Liver (tissue), 3 donors: Measurements from ENCODE around the gene SPATA16.

ENCODE experiments used
- EGR1 ChIP-seq, 2 donors: IDR thresholded peaks; 2 replicates each; pipeline ENCODE4 v1.6.1; 2016 to 2018; ENCODE audit warnings: antibody characterized with exemption in 2 of 2, low read depth in 2 of 2
- FOXA1 ChIP-seq: IDR thresholded peaks from 2 replicates; pipeline ENCODE4 v1.6.1; 2016; ENCODE audit warnings: antibody characterized with exemption
- GABPA ChIP-seq, 2 donors: IDR thresholded peaks in 1 of 2; conservative IDR thresholded peaks in 1 of 2; 2 replicates each; pipeline ENCODE4 v1.6.1; 2016; ENCODE audit warnings: antibody characterized with exemption in 2 of 2, mild to moderate bottlenecking in 1 of 2, moderate library complexity in 1 of 2
- HNF4A ChIP-seq, 2 donors: conservative IDR thresholded peaks; 2 replicates each; pipeline ENCODE4 v1.6.1; 2016; ENCODE audit warnings: antibody characterized with exemption in 2 of 2, mild to moderate bottlenecking in 2 of 2
- HNF4G ChIP-seq: IDR thresholded peaks from 2 replicates; pipeline ENCODE4 v1.6.1; 2016; ENCODE audit warnings: antibody characterized with exemption
- RAD21 ChIP-seq, 2 donors: IDR thresholded peaks; 2 replicates each; pipeline ENCODE4 v1.6.1; 2016; ENCODE audit warnings: antibody characterized with exemption in 2 of 2, mild to moderate bottlenecking in 2 of 2
- RXRA ChIP-seq, 2 donors: IDR thresholded peaks; 2 replicates each; pipeline ENCODE4 v1.6.1; 2017 to 2018; ENCODE audit warnings: antibody characterized with exemption in 2 of 2, mild to moderate bottlenecking in 1 of 2
- SP1 ChIP-seq: IDR thresholded peaks from 2 replicates; pipeline ENCODE4 v1.6.1; 2018; ENCODE audit warnings: antibody characterized with exemption, mild to moderate bottlenecking
- TAF1 ChIP-seq: conservative IDR thresholded peaks from 2 replicates; pipeline ENCODE4 v1.6.1; 2016; ENCODE audit warnings: antibody characterized with exemption, mild to moderate bottlenecking
- YY1 ChIP-seq: IDR thresholded peaks from 2 replicates; pipeline ENCODE4 v1.6.1; 2016; ENCODE audit warnings: antibody characterized with exemption, mild to moderate bottlenecking
- TF ChIP-seq, protein P1 (sequence below): fragments of 150-350 bp; IDR thresholded peaks from 2 replicates; pipeline ENCODE4 v1.5.1; 2017; ENCODE audit warnings: improper control_type of control experiment, low read depth, low read length; ENCODE audit not compliant: missing input control
- TF ChIP-seq, protein P2 (sequence below): IDR thresholded peaks from 2 replicates; pipeline ENCODE4 v1.6.1; 2016; ENCODE audit warnings: antibody characterized with exemption, mild to moderate bottlenecking
- TF ChIP-seq, protein P3 (sequence below): IDR thresholded peaks from 2 replicates; pipeline ENCODE4 v1.6.1; 2016; ENCODE audit warnings: antibody characterized with exemption
- TF ChIP-seq, protein P4 (sequence below): IDR thresholded peaks from 2 replicates; pipeline ENCODE4 v1.6.1; 2016; ENCODE audit warnings: antibody characterized with exemption
- donor health status: healthy.
- donor health status: healthy.

DNA sequence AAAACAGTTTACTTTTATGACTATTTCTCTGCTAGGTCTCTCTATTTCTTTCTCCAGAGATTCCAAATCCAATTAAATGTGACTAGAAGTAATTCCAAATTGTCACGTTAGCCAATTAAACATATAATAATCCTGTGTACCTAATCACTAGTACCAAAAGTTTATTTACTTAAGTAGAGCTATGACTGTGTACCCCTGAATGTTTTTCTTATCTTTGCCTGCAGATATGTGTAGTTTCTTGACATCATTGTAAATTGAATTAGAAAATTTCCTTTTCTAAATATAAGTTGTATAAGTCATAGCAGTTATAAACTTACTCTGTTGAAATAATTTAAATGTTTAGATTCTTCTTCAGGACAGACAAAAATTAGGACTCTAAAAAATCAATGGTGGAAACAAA lies 163.3 kb downstream of the SPATA16 start:
- TF ChIP-seq, protein P1, sequence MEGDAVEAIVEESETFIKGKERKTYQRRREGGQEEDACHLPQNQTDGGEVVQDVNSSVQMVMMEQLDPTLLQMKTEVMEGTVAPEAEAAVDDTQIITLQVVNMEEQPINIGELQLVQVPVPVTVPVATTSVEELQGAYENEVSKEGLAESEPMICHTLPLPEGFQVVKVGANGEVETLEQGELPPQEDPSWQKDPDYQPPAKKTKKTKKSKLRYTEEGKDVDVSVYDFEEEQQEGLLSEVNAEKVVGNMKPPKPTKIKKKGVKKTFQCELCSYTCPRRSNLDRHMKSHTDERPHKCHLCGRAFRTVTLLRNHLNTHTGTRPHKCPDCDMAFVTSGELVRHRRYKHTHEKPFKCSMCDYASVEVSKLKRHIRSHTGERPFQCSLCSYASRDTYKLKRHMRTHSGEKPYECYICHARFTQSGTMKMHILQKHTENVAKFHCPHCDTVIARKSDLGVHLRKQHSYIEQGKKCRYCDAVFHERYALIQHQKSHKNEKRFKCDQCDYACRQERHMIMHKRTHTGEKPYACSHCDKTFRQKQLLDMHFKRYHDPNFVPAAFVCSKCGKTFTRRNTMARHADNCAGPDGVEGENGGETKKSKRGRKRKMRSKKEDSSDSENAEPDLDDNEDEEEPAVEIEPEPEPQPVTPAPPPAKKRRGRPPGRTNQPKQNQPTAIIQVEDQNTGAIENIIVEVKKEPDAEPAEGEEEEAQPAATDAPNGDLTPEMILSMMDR: no peak
- TF ChIP-seq TAF1 (no peak), EGR1 (IDR thresholded peaks at IDR 0.05; ENCODE audit: low read depth in 2 of 2) (no peak), RXRA (IDR thresholded peaks at IDR 0.05) (no peak), HNF4A (conservative IDR thresholded peaks at IDR 0.05) (no peak), FOXA1 (no peak), GABPA (IDR thresholded peaks at IDR 0.05 in 1 of 2, conservative IDR thresholded peaks at IDR 0.05 in 1 of 2) (no peak), SP1 (no peak), RAD21 (IDR thresholded peaks at IDR 0.05) (no peak), YY1 (no peak), HNF4G (no peak)
- TF ChIP-seq, protein P2, sequence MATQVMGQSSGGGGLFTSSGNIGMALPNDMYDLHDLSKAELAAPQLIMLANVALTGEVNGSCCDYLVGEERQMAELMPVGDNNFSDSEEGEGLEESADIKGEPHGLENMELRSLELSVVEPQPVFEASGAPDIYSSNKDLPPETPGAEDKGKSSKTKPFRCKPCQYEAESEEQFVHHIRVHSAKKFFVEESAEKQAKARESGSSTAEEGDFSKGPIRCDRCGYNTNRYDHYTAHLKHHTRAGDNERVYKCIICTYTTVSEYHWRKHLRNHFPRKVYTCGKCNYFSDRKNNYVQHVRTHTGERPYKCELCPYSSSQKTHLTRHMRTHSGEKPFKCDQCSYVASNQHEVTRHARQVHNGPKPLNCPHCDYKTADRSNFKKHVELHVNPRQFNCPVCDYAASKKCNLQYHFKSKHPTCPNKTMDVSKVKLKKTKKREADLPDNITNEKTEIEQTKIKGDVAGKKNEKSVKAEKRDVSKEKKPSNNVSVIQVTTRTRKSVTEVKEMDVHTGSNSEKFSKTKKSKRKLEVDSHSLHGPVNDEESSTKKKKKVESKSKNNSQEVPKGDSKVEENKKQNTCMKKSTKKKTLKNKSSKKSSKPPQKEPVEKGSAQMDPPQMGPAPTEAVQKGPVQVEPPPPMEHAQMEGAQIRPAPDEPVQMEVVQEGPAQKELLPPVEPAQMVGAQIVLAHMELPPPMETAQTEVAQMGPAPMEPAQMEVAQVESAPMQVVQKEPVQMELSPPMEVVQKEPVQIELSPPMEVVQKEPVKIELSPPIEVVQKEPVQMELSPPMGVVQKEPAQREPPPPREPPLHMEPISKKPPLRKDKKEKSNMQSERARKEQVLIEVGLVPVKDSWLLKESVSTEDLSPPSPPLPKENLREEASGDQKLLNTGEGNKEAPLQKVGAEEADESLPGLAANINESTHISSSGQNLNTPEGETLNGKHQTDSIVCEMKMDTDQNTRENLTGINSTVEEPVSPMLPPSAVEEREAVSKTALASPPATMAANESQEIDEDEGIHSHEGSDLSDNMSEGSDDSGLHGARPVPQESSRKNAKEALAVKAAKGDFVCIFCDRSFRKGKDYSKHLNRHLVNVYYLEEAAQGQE: no peak
- TF ChIP-seq, protein P3, sequence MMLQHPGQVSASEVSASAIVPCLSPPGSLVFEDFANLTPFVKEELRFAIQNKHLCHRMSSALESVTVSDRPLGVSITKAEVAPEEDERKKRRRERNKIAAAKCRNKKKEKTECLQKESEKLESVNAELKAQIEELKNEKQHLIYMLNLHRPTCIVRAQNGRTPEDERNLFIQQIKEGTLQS: no peak
- TF ChIP-seq, protein P4, sequence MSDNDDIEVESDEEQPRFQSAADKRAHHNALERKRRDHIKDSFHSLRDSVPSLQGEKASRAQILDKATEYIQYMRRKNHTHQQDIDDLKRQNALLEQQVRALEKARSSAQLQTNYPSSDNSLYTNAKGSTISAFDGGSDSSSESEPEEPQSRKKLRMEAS: no peak
